H1 (cell line): ENCODE results near the gene HBS1L. TPM values are rescaled to one million over a fixed set of nuclear protein-coding genes. Genes with fewer than 3 reads are reported as not detected.

Experiments
- CTCF ChIA-PET: fragments of 300-600 bp; sonication (Branson Sonifier 250); formaldehyde crosslinking; loops from one replicate; lab custom pipeline; 2021; ENCODE audit not compliant: partially characterized antibody; lab: Charles Lee
- POLR2A ChIA-PET: fragments of 300-600 bp; sonication (Branson Sonifier 250); formaldehyde crosslinking; loops from one replicate; lab custom pipeline; 2021; ENCODE audit warnings: inconsistent platforms; ENCODE audit not compliant: partially characterized antibody; lab: Charles Lee
- DNase-seq, 2 experiments: peaks; one replicate each; pipeline versions ENCODE4 v3.0.0 to v3.0.0-alpha.2; 2010 to 2022; ENCODE audit warnings: low spot score in 2 of 2, low read depth in 1 of 2, mixed read lengths in 1 of 2
- FAIRE-seq: peaks from 2 replicates; lab custom pipeline; 2011; peaks lifted over from hg19 to GRCh38; lab: Jason Lieb, UNC
- H2AFZ ChIP-seq: 2 replicates; pipeline ENCODE4 v1.8.1; 2012; ENCODE audit warnings: low read length, inconsistent platforms
- H2AK5ac ChIP-seq: 2 replicates; pipeline ENCODE4 v1.6.1; 2013; ENCODE audit warnings: low read depth, low read length
- H2BK120ac ChIP-seq: replicated peaks from 2 replicates; pipeline ENCODE3; 2013; ENCODE audit warnings: low read depth, low read length, inconsistent platforms
- H2BK12ac ChIP-seq: 2 replicates; pipeline ENCODE4 v1.6.1; 2013; ENCODE audit warnings: low read depth, low read length
- H2BK15ac ChIP-seq: 2 replicates; pipeline ENCODE4 v1.6.1; 2013; ENCODE audit warnings: low read length
- H2BK20ac ChIP-seq: 2 replicates; pipeline ENCODE4 v1.6.1; 2013; ENCODE audit warnings: low read length
- H2BK5ac ChIP-seq: 2 replicates; pipeline ENCODE4 v1.6.1; 2013; ENCODE audit warnings: low read depth, low read length
- H3K14ac ChIP-seq: 2 replicates; pipeline ENCODE4 v1.6.1; 2013; ENCODE audit warnings: inconsistent platforms; ENCODE audit not compliant: insufficient read length
- H3K18ac ChIP-seq: 2 replicates; pipeline ENCODE4 v1.6.1; 2013; ENCODE audit warnings: low read length; ENCODE audit errors: extremely low read depth
- H3K23ac ChIP-seq: 2 replicates; pipeline ENCODE4 v1.6.1; 2013; ENCODE audit warnings: inconsistent platforms; ENCODE audit not compliant: insufficient read length
- H3K23me2 ChIP-seq: 2 replicates; pipeline ENCODE4 v1.6.1; 2013; ENCODE audit warnings: low read depth, low read length
- H3K27ac ChIP-seq: 2 replicates; pipeline ENCODE4 v1.6.1; 2011; ENCODE audit warnings: low read depth, low read length, inconsistent platforms
- H3K27me3 ChIP-seq, 4 experiments: replicated peaks in 1 of 4; 1 replicate in 1 of 4; 2 replicates in 3 of 4; pipeline versions ENCODE4 v1.6.1 to v1.8.1; 2011 to 2013; ENCODE audit warnings: low read length in 3 of 4, mild to moderate bottlenecking in 3 of 4, inconsistent platforms in 2 of 4, mixed read lengths in 2 of 4, moderate library complexity in 1 of 4; ENCODE audit not compliant: control insufficient read depth in 3 of 4, insufficient read depth in 3 of 4; ENCODE audit errors: extremely low read depth in 1 of 4
- H3K36me3 ChIP-seq, 4 experiments: 2 replicates each; pipeline versions ENCODE4 v1.6.1 to v1.8.1; 2011 to 2013; ENCODE audit warnings: mild to moderate bottlenecking in 4 of 4, low read length in 3 of 4, moderate library complexity in 2 of 4, control low read depth in 1 of 4, inconsistent platforms in 1 of 4; ENCODE audit not compliant: insufficient read depth in 4 of 4, control insufficient read depth in 2 of 4
- H3K4ac ChIP-seq: replicated peaks from 2 replicates; pipeline ENCODE3; 2013; ENCODE audit warnings: low read length, low read depth, mixed read lengths, inconsistent platforms; ENCODE audit not compliant: insufficient read length
- H3K4me1 ChIP-seq, 4 experiments: replicated peaks in 1 of 4; 1 replicate in 1 of 4; 2 replicates in 3 of 4; pipeline versions ENCODE4 v1.6.1 to v1.8.1; 2011 to 2013; ENCODE audit warnings: low read length in 3 of 4, inconsistent platforms in 2 of 4, mixed read lengths in 1 of 4; ENCODE audit not compliant: insufficient read depth in 4 of 4, control insufficient read depth in 3 of 4
- H3K4me2 ChIP-seq, 2 experiments: 2 replicates each; pipeline versions ENCODE4 v1.6.1 to v1.8.1; 2011 to 2013; ENCODE audit warnings: low read depth in 2 of 2, low read length in 2 of 2, control low read depth in 1 of 2, inconsistent platforms in 1 of 2, mild to moderate bottlenecking in 1 of 2; ENCODE audit not compliant: insufficient read depth in 1 of 2
- H3K4me3 ChIP-seq, 4 experiments: fragments of 200-600, 300-600 bp in 1 of 4; sonication (generic), shearing (Covaris generic), sonication (Bioruptor Twin) in 1 of 4; 2 replicates each; pipeline versions ENCODE4 v1.5.1 to v1.8.1; 2011 to 2016; ENCODE audit warnings: low read length in 4 of 4, low read depth in 3 of 4, control low read depth in 2 of 4, inconsistent platforms in 2 of 4, mild to moderate bottlenecking in 2 of 4, mixed read lengths in 1 of 4, moderate library complexity in 1 of 4; ENCODE audit not compliant: insufficient read depth in 2 of 4; ENCODE audit errors: extremely low read depth in 1 of 4
- H3K56ac ChIP-seq: replicated peaks from 2 replicates; pipeline ENCODE3; 2013; ENCODE audit warnings: low read depth, mild to moderate bottlenecking, mixed read lengths, low read length, inconsistent platforms; ENCODE audit not compliant: insufficient read length
- H3K79me1 ChIP-seq: 2 replicates; pipeline ENCODE4 v1.6.1; 2013; ENCODE audit warnings: low read depth, low read length, control low read depth
- H3K79me2 ChIP-seq, 2 experiments: 2 replicates each; pipeline versions ENCODE4 v1.6.1 to v1.8.1; 2012 to 2013; ENCODE audit warnings: low read length in 2 of 2, mild to moderate bottlenecking in 2 of 2, inconsistent platforms in 1 of 2; ENCODE audit not compliant: insufficient read depth in 2 of 2, control insufficient read depth in 1 of 2
- H3K9ac ChIP-seq, 4 experiments: replicated peaks in 1 of 4; 1 replicate in 1 of 4; 2 replicates in 3 of 4; pipeline versions ENCODE4 v1.6.1 to v1.8.1; 2011 to 2013; ENCODE audit warnings: low read depth in 3 of 4, low read length in 3 of 4, control low read depth in 2 of 4, mild to moderate bottlenecking in 2 of 4, moderate library complexity in 2 of 4, inconsistent platforms in 1 of 4; ENCODE audit errors: extremely low read depth in 1 of 4
- H3K9me3 ChIP-seq, 2 experiments: 2 replicates each; pipeline versions ENCODE4 v1.6.1 to v1.8.1; 2012 to 2013; ENCODE audit warnings: mild to moderate bottlenecking in 2 of 2, moderate library complexity in 2 of 2, control low read depth in 1 of 2, inconsistent platforms in 1 of 2, low read depth in 1 of 2, low read length in 1 of 2, mixed read lengths in 1 of 2; ENCODE audit not compliant: insufficient read depth in 2 of 2
- H4K20me1 ChIP-seq, 2 experiments: replicated peaks in 1 of 2; 2 replicates each; pipeline versions ENCODE3 to v1.8.1; 2011 to 2013; ENCODE audit warnings: inconsistent platforms in 2 of 2, low read length in 2 of 2, mild to moderate bottlenecking in 1 of 2; ENCODE audit not compliant: insufficient read depth in 2 of 2, control insufficient read depth in 1 of 2
- H4K5ac ChIP-seq: 2 replicates; pipeline ENCODE4 v1.6.1; 2013; ENCODE audit warnings: low read length, low read depth, mixed read lengths, inconsistent platforms; ENCODE audit not compliant: insufficient read length
- H4K8ac ChIP-seq: 2 replicates; pipeline ENCODE4 v1.8.0; 2013; ENCODE audit warnings: mild to moderate bottlenecking, moderate library complexity, low read length, inconsistent platforms; ENCODE audit not compliant: insufficient read depth; ENCODE audit errors: extremely low read depth
- H4K91ac ChIP-seq: replicated peaks from 2 replicates; pipeline ENCODE3; 2013; ENCODE audit warnings: low read length, mixed read lengths, inconsistent platforms; ENCODE audit not compliant: insufficient read length
- CBX5 ChIP-seq: fragments of 300-800, 300-1000 bp; sonication (generic); IDR thresholded peaks from 2 replicates; pipeline ENCODE4 v1.7.1; 2016; ENCODE audit warnings: antibody characterized with exemption, low read length, low read depth
- CEBPB ChIP-seq: IDR thresholded peaks from 2 replicates; pipeline ENCODE4 v1.6.1; 2012; ENCODE audit warnings: low read depth, low read length
- CHD2 ChIP-seq: IDR thresholded peaks from 2 replicates; pipeline ENCODE4 v1.6.1; 2012; ENCODE audit warnings: low read length, improper control_type of control experiment
- CTBP2 ChIP-seq: IDR thresholded peaks from 2 replicates; pipeline ENCODE4 v1.7.0; 2011; ENCODE audit warnings: borderline replicate concordance, mild to moderate bottlenecking, moderate library complexity, mixed read lengths, low read length; ENCODE audit not compliant: insufficient read depth, insufficient read length
- EGR1 ChIP-seq: IDR thresholded peaks from 2 replicates; pipeline ENCODE4 v1.6.1; 2011; ENCODE audit warnings: low read depth, low read length, borderline replicate concordance
- GABPA ChIP-seq: IDR thresholded peaks from 2 replicates; pipeline ENCODE4 v1.6.1; 2011; ENCODE audit warnings: mild to moderate bottlenecking, low read length, moderate library complexity, borderline replicate concordance; ENCODE audit not compliant: insufficient read depth
- HDAC2 ChIP-seq, 2 experiments: fragments of 300-600 bp in 1 of 2; sonication (generic) in 1 of 2; IDR thresholded peaks; 2 replicates each; pipeline ENCODE4 v1.6.1; 2011 to 2012; ENCODE audit warnings: low read depth in 2 of 2, low read length in 2 of 2, mild to moderate bottlenecking in 2 of 2, moderate library complexity in 2 of 2, borderline replicate concordance in 1 of 2, inconsistent platforms in 1 of 2
- KDM1A ChIP-seq: fragments of 200-600, 300-600 bp; sonication (generic); IDR thresholded peaks from 2 replicates; pipeline ENCODE4 v1.7.1; 2016; ENCODE audit warnings: mild to moderate bottlenecking, low read length, borderline replicate concordance
- NANOG ChIP-seq: IDR thresholded peaks from 2 replicates; pipeline ENCODE4 v1.6.1; 2011; ENCODE audit warnings: low read length, low read depth, mild to moderate bottlenecking, inconsistent platforms; ENCODE audit not compliant: insufficient read depth, poor library complexity, severe bottlenecking
- SIRT6 ChIP-seq: IDR thresholded peaks from one replicate; pipeline ENCODE4 v1.7.1; 2012; ENCODE audit warnings: low read length, inconsistent platforms
- SIX5 ChIP-seq: IDR thresholded peaks from 2 replicates; pipeline ENCODE4 v1.6.1; 2011; ENCODE audit warnings: mild to moderate bottlenecking, low read depth, low read length
- SRF ChIP-seq: IDR thresholded peaks from 2 replicates; pipeline ENCODE4 v1.6.1; 2011; ENCODE audit warnings: mild to moderate bottlenecking, low read depth, low read length, moderate library complexity
- TEAD4 ChIP-seq: IDR thresholded peaks from 2 replicates; pipeline ENCODE4 v1.6.1; 2012; ENCODE audit warnings: low read depth, low read length, inconsistent platforms, mixed read lengths
- WGBS, 2 experiments: shearing (Covaris generic) in 1 of 2; methylation state at CpG; one replicate each; pipeline versions ENCODE4 v1.1.6 to v1.1.7; 2013 to 2015; ENCODE audit warnings: low lambda C conversion rate in 2 of 2, mixed read lengths in 2 of 2, inconsistent platforms in 1 of 2, low coverage in 1 of 2, missing lambda C conversion rate in 1 of 2; ENCODE audit not compliant: insufficient replicate concordance in 2 of 2, insufficient coverage in 1 of 2, insufficient read length in 1 of 2; ENCODE audit errors: extremely low coverage in 1 of 2, missing lambda C conversion rate in 1 of 2; 5-methylcytosine and 5-hydroxymethylcytosine counted together
- polyA plus RNA-seq, 7 experiments: library from polyadenylated mRNA; depleted of rRNA in 3 of 7; stranded (reverse) in 5 of 7; unstranded in 2 of 7; fragments of >200 nt in 5 of 7; fragments of 200-250 nt in 2 of 7; gene quantifications; 1 replicate in 5 of 7; 2 replicates in 1 of 7; 4 replicates in 1 of 7; pipeline versions ENCODE4 v1.2.1 to v1.2.3, GENCODE V29; 2011 to 2013; ENCODE audit warnings: missing spikeins in 2 of 7, mixed read lengths in 2 of 7
- total RNA-seq: library from RNA; stranded (reverse); fragmentation: NEBNext Ultra II Directional; extraction: Animal tissue kit (Norgen Biotek cat#: 25700); gene quantifications from 2 replicates; pipeline ENCODE4 v1.2.1, GENCODE V29; 2021
- TF ChIP-seq, protein P1 (sequence below): IDR thresholded peaks from 2 replicates; pipeline ENCODE4 v1.6.1; 2011; ENCODE audit warnings: low read depth, mild to moderate bottlenecking, low read length; ENCODE audit not compliant: insufficient read depth

The HBS1L gene
- total and polyA plus RNA-seq, 2 of the 8 experiments (the other 6 are each of a cell fraction or from before 2014, with no cell fraction given), result 28.1 to 97.1 TPM

DNA sequence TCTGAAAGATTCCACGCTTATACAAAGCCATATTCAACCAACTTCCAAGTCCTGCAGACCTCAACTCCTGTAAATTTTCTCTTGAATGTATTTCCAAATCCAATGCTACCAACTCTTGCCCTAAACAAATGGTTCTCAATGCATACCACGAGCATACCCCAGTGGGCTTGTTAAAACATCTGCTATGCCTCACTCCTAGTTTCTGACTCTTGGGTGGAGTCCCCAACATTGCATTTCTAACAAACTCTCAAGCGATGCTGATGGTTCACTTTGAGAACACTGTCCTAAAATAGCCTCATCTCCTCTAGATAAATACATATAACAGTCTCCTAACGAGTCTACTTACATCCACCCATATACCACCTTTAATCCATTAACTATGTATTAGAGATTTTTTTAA lies 7.3 kb downstream of the HBS1L start:
- Histone ChIP-seq H3K56ac (no peak overlapping the region), H2BK5ac (no peak overlapping the region), H3K27me3 (no peaks in the 10 kb centered on the region), H3K14ac (no peak overlapping the region), H3K9ac (no peak overlapping the region), H3K27ac (no peak overlapping the region), H2BK12ac (no peak overlapping the region), H4K20me1 (peaks cover 0 to 5% of the 10 kb centered on the region in 2 experiments), H3K23me2 (no peaks in the 10 kb centered on the region), H4K8ac (no peak overlapping the region), H3K23ac (no peak overlapping the region), H2AFZ (no peak overlapping the region), H2BK15ac (no peak overlapping the region), H3K18ac (no peak overlapping the region), H2AK5ac (no peak overlapping the region), H3K4me3 (no peak overlapping the region), H3K79me1 (peaks cover 5% of the 10 kb centered on the region; the same call in 1 of the 2 replicates), H3K4me2 (no peak overlapping the region), H3K36me3 (peaks cover 3 to 14% (median 10%) of the 10 kb centered on the region in 4 experiments; a peak in 6 of 8 replicates), H2BK120ac (no peak overlapping the region), H3K4ac (no peak overlapping the region), H4K5ac (no peak overlapping the region), H3K79me2 (peaks cover 20 to 93% of the 10 kb centered on the region in 2 experiments), H2BK20ac (no peak overlapping the region), H3K4me1 (no peaks in the 10 kb centered on the region), H3K9me3 (no peaks in the 10 kb centered on the region), H4K91ac (no peak overlapping the region)
- WGBS, 2 experiments, result 90 to 100% methylated on average over 1 to 4 of the region's 4 CpGs
- CTCF ChIA-PET, result interaction anchor here (1.0 to 1.4 kb wide), 3 partner anchors 11 to 97 kb away, joined by 3 to 8 read pairs (median 4); no protein-coding TSS in a partner anchor
- POLR2A ChIA-PET, result interaction anchor here (2.3 kb wide), 1 partner anchor 8 kb away, joined by 8 read pairs; the partner anchor contains the start of gene HBS1L
- DNase-seq, result no peak
- no peak for FAIRE-seq
- TF ChIP-seq TEAD4, result no peak
- no peak for TF ChIP-seq CEBPB
- TF ChIP-seq HDAC2 (IDR thresholded peaks at IDR 0.05; ENCODE audit: borderline replicate concordance in 1 of 2, low read depth in 2 of 2, low read length in 2 of 2), result no peak
- TF ChIP-seq, protein P1, sequence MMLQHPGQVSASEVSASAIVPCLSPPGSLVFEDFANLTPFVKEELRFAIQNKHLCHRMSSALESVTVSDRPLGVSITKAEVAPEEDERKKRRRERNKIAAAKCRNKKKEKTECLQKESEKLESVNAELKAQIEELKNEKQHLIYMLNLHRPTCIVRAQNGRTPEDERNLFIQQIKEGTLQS, result no peak
- no peak for TF ChIP-seq SRF
- no peak for TF ChIP-seq SIRT6
- TF ChIP-seq SIX5, result no peak
- TF ChIP-seq CBX5, result no peak
- no peak for TF ChIP-seq GABPA
- TF ChIP-seq KDM1A, result no peak
- TF ChIP-seq NANOG, result no peak
- no peak for TF ChIP-seq EGR1
- TF ChIP-seq CTBP2, result no peak
- no peak for TF ChIP-seq CHD2
